Prostate gland (tissue), 2 donors: ENCODE results near the gene WNT11. TPM values are rescaled to one million over a fixed set of nuclear protein-coding genes. Genes with fewer than 3 reads are reported as not detected.

Experiments used
- DNase-seq: peaks from one replicate; pipeline ENCODE4 v3.0.0-alpha.2; 2019; ENCODE audit warnings: low spot score
- H3K27ac ChIP-seq, 2 donors: fragments of 200-600 bp; sonication (generic); 2 replicates each; pipeline ENCODE4 v1.5.1; 2017 to 2019
- H3K27me3 ChIP-seq: fragments of 200-600 bp; sonication (generic); replicated peaks from 2 replicates; pipeline ENCODE4 v1.5.1; 2019; ENCODE audit not compliant: insufficient read depth
- H3K36me3 ChIP-seq, 2 donors: fragments of 200-600 bp; sonication (generic); 1 replicate in 1 of 2; 2 replicates in 1 of 2; pipeline versions ENCODE4 v1.5.1 to v1.8.1; 2017 to 2019
- H3K4me1 ChIP-seq: fragments of 200-600 bp; sonication (generic); replicated peaks from 2 replicates; pipeline ENCODE4 v1.5.1; 2019
- H3K4me3 ChIP-seq, 2 donors: fragments of 200-600 bp; sonication (generic); 2 replicates each; pipeline ENCODE4 v1.5.1; 2017 to 2019
- H3K9me3 ChIP-seq: fragments of 200-600 bp; sonication (generic); 2 replicates; pipeline ENCODE4 v1.5.1; 2017
- POLR2A ChIP-seq: fragments of 450-650 bp; IDR thresholded peaks from one replicate; pipeline ENCODE4 v1.6.1; 2016; ENCODE audit warnings: antibody characterized with exemption, mild to moderate bottlenecking
- POLR2AphosphoS5 ChIP-seq: sonication (generic); formaldehyde crosslinking; IDR thresholded peaks from one replicate; pipeline ENCODE4 v1.6.1; 2017; ENCODE audit warnings: antibody characterized with exemption
- WGBS: methylation state at CpG from one replicate; pipeline ENCODE4 v1.1.5; 2018; 5-methylcytosine and 5-hydroxymethylcytosine counted together
- intact Hi-C: fragments of 100-400 bp; cut with DNase I; formaldehyde crosslinking; loops from one replicate; pipeline ENCODE4 v1.14.2; 2022
- total RNA-seq, 2 donors: library from RNA; depleted of rRNA; stranded (reverse); fragments of >200 nt; gene quantifications; one replicate each; pipeline ENCODE4 v1.1.0, GENCODE V29; 2016
- TF ChIP-seq, protein P1 (sequence below), 4 experiments: fragments of 200-600 bp in 2 of 4; fragments of 450-650 bp in 2 of 4; sonication (generic) in 2 of 4; IDR thresholded peaks; 1 replicate in 3 of 4; 2 replicates in 1 of 4; pipeline ENCODE4 v1.5.1; 2016 to 2019; ENCODE audit warnings: antibody characterized with exemption in 4 of 4, mild to moderate bottlenecking in 2 of 4, moderate library complexity in 2 of 4

Gene WNT11
- total RNA-seq, 2 donors from 2014 or later, result 4.1 to 9.3 TPM

DNA sequence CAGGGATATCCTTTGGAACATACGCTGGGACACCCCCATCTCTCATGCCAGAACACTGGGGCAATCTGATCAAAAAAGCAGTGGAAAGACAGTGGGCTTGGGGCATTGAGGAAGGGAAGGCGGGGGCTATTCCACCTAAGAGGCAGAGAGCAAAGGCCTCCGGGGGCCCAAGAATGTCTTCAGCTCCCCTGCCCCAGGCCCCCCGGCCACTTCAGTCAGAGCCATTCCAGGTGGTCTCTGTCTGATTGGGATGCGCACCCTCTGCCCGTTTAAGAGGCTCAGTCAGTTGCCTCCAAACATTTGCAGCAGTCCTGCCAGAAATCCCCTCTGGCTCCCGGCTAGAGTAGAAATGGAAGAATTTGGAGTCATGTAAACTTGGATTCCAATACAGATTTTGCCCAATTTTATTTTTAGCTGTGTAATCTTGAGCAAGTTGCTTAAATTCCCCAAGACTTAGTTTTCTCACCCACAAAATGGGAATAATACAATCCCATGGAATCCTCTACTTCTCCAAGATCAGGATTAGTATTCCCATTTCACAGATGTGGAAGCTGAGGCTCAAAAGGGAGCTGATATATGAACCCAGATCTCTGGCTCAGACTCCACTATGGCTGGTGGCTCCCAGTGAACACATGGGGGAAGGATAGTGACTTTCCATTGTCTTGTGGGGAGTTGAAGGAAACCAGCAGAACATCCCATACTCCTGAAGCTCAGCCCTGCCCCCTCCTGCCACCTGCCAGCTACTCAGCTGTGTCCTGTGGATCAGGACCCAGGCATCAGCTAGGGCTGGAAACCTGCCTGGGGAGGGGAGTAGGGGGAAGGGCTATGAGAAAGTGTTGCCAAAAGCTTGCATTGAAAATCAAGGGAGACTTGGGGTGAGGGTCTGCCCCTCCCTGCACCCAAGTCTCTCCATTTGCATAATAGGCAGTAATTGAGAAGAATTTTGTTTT lies 6.1 kb upstream of the WNT11 start:
- Histone ChIP-seq H3K27ac (no peak overlapping the region), H3K9me3 (no peaks in the 10 kb centered on the region), H3K36me3 (no peaks in the 10 kb centered on the region), H3K4me3 (no peak overlapping the region), H3K27me3 (no peaks in the 10 kb centered on the region), H3K4me1 (peaks cover 9% of the 10 kb centered on the region)
- no peak for TF ChIP-seq POLR2AphosphoS5
- TF ChIP-seq POLR2A, result no peak
- TF ChIP-seq, protein P1, sequence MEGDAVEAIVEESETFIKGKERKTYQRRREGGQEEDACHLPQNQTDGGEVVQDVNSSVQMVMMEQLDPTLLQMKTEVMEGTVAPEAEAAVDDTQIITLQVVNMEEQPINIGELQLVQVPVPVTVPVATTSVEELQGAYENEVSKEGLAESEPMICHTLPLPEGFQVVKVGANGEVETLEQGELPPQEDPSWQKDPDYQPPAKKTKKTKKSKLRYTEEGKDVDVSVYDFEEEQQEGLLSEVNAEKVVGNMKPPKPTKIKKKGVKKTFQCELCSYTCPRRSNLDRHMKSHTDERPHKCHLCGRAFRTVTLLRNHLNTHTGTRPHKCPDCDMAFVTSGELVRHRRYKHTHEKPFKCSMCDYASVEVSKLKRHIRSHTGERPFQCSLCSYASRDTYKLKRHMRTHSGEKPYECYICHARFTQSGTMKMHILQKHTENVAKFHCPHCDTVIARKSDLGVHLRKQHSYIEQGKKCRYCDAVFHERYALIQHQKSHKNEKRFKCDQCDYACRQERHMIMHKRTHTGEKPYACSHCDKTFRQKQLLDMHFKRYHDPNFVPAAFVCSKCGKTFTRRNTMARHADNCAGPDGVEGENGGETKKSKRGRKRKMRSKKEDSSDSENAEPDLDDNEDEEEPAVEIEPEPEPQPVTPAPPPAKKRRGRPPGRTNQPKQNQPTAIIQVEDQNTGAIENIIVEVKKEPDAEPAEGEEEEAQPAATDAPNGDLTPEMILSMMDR (IDR thresholded peaks at IDR 0.05), result no peak
- DNase-seq, result no peak
- WGBS, result 81% methylated on average over 7 of the region's 7 CpGs
- intact Hi-C loops, result no loop called here

DNA sequence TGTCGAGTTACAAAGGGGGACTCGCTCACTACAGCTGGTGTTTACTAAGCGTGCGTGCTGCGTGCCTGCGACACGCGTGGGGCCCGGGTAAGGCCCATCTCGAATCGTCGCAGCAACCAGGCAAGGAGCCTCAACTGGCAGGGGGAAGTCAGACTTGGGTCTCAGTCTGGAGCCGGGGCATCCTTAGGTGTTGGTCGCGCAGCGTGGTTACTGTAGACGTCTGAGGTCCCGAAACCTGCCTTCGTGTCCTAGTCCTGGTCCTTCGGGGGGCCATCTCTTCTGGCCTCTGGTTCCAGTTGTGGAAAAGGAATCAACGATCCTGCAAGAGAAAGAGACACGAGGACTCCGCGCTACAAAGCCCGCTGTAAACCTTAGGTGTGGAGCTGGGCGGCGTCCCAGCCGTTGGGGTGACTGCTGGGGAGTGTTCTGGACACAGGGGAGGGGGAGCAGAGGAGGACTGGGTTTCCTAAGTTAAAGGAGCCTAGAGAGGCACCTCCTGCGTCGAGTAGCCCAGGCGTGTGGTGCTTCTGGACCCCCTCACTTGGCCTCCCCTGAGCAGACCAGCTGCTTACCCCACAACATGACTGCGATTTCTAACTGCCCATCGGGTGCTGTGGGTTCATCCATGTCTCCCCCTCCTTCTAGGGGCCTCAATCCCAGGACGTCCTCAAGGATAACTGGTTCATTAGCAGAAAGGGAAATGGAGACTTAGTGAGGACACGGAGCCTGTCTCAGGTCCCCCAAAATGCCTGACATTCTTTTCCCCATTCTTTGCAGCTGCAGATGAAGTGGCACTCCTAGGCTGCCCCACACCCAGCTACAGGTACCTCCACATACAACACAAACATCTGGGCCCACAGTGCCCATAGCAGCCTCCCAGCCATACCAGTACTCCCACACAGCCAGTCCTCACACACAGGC lies 4.9 kb upstream of the WNT11 start:
- Histone ChIP-seq H3K36me3 (no peaks in the 10 kb centered on the region), H3K27me3 (no peaks in the 10 kb centered on the region), H3K27ac (peak overlapping the region in 1 of 2 donors; percentile 38), H3K4me1 (peaks cover 9% of the 10 kb centered on the region), H3K4me3 (peak overlapping the region; percentile 36 to 41), H3K9me3 (no peaks in the 10 kb centered on the region)
- intact Hi-C loops, result no loop called here
- TF ChIP-seq POLR2A (no peak), POLR2AphosphoS5 (no peak)
- TF ChIP-seq, protein P1 (IDR thresholded peaks at IDR 0.05), result no peak
- no peak for DNase-seq
- WGBS, result 32% methylated on average over 35 of the region's 35 CpGs

DNA sequence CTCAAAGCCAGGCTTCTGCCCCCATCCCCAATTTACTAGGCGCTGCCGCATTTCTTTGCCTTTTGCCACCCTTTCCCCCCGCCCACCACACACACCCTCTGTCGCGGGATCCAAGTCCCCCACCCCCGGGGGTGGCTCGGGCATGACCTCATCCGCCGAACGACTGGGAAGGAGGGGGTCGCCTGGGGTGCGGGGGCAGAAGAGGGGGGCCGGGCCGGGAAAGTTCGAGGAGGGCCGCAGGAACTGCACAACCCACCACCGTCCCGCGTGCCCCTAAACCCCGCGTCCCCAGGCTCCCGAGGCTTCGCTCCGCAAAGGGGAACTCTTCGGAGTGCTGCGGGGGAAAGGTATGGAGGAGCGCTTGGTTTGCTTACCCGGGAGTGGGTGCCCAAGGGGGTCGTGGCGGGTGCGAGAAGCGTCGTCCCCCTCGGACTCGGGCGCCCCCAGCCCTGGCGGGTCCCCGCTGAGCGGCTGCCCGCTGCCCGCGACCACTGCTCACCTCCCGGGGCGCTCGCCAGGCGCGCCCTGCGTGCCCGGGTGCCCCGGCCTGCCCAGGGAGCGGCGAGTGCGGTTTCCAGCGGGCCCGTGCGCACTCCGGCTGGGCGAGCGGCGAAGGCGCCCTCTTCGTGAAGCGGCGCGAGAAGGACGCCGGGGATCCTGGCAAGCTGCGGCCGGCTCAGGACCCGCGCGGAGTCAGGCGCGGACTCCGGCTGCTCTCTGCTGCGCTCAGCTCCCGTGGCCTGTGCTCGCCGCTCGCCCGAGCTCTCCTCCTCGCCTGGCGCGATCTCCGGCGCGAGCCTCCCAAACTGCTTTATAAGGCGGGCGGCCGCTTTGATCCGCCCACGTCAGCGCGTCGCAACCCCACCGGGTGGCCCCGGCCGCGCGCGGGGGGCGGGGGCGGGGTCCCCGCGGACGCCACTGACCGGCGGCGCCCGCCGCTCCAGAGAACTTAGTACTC lies 4.0 kb upstream of the WNT11 start:
- H3K27me3 ChIP-seq, result no peaks in the 10 kb centered on the region
- no peaks in the 10 kb centered on the region for H3K9me3 ChIP-seq
- H3K27ac ChIP-seq, result peak overlapping the region in 1 of 2 donors; percentile 38
- WGBS, result under 1% methylated on average over 59 of the region's 111 CpGs
- peak overlapping the region; percentile 36 to 41 for H3K4me3 ChIP-seq
- intact Hi-C loops, result loop anchor here (2.0 to 10.0 kb wide), 3 partner anchors 27 to 313 kb away; partner anchors contain the start of gene EMSY
- H3K4me1 ChIP-seq, result peaks cover 12% of the 10 kb centered on the region
- peak; percentile 51 for DNase-seq
- H3K36me3 ChIP-seq, result no peaks in the 10 kb centered on the region
- TF ChIP-seq POLR2A, result no peak
- TF ChIP-seq POLR2AphosphoS5, result peak; percentile 35

DNA sequence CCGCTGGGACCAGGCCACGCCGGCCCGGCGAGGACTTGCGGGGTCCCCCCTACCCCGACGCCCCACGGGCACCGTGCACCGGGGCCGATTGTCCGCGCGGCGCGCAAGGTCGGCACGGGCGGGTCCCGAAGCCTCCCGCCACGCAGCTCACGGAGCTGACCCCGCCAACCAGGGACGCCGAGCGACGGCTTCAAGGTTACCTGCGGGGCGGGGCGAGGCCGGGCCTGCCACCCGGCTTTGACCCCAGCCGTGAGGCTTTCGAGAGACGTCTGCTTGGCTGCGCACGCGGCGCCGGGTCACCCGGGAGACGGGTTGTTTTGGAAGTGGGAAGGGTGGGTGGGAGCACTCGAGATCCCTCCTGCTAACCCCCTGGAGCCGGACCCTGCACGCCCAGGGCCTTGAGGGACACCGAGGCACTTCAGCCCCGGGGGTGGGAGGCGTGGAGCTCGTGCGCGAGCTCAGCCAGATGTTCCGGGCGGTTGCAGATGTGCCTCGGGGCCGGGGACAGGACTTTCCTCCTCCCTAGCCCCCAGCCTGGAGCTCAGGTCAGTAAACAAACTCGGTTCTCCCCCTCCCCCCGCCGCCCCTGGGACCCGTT lies 3.2 kb upstream of the WNT11 start:
- H3K4me3 ChIP-seq, result peak overlapping the region; percentile 36 to 41
- H3K36me3 ChIP-seq, result no peaks in the 10 kb centered on the region
- peaks cover 12% of the 10 kb centered on the region for H3K4me1 ChIP-seq
- no peak for DNase-seq
- intact Hi-C loops, result loop anchor here (2.0 to 10.0 kb wide), 3 partner anchors 27 to 312 kb away; partner anchors contain the start of gene EMSY
- H3K9me3 ChIP-seq, result no peaks in the 10 kb centered on the region
- no peaks in the 10 kb centered on the region for H3K27me3 ChIP-seq
- no peak overlapping the region for H3K27ac ChIP-seq
- TF ChIP-seq, protein P1 (IDR thresholded peaks at IDR 0.05), result no peak
- TF ChIP-seq POLR2A, result no peak
- no peak for TF ChIP-seq POLR2AphosphoS5
- under 1% methylated on average over 43 of the region's 61 CpGs for WGBS
